IMR-90 (cell line): ENCODE measurements around the gene ORC5. TPM values are rescaled to one million over a fixed set of nuclear protein-coding genes. Genes with fewer than 3 reads are reported as not detected.

Experiments used
- ATAC-seq: fragments of 200-7000 bp; cut with Tn5 transposase; 2 replicates; pipeline ENCODE4 v1.9.1; 2020; ENCODE audit warnings: low read depth, mild to moderate bottlenecking, moderate library complexity
- BruUV-seq: library from RNA; stranded (reverse); fragments of 400-500 nt; replicated peaks from 2 replicates; lab custom pipeline; 2021; lab: Mats Ljungman, UMichigan
- CTCF ChIA-PET: fragments of 300-600 bp; formaldehyde crosslinking; extraction: SDS; loops from one replicate; lab custom pipeline; 2021; ENCODE audit warnings: antibody characterized with exemption; lab: Yijun Ruan, JAX
- POLR2A ChIA-PET: fragments of 300-600 bp; sonication (Branson Sonifier 250); formaldehyde crosslinking; loops from one replicate; lab custom pipeline; 2022; ENCODE audit warnings: antibody characterized with exemption; ENCODE audit not compliant: unreplicated experiment; lab: Charles Lee
- DNase-seq: peaks from one replicate; pipeline ENCODE4 v3.0.0; 2013
- H2AFZ ChIP-seq: replicated peaks from 2 replicates; pipeline ENCODE3; 2013; ENCODE audit warnings: low read length, mild to moderate bottlenecking; ENCODE audit not compliant: poor library complexity
- H2AK5ac ChIP-seq: 2 replicates; pipeline ENCODE4 v1.6.1; 2013; ENCODE audit warnings: low read depth, low read length, inconsistent platforms
- H2AK9ac ChIP-seq: replicated peaks from 2 replicates; pipeline ENCODE3; 2013; ENCODE audit warnings: mild to moderate bottlenecking, low read depth, low read length, moderate library complexity; ENCODE audit not compliant: poor library complexity
- H2BK120ac ChIP-seq: 2 replicates; pipeline ENCODE4 v1.6.1; 2013; ENCODE audit warnings: low read depth, low read length, inconsistent platforms
- H2BK15ac ChIP-seq: 3 replicates; pipeline ENCODE4 v1.6.1; 2013; ENCODE audit warnings: low read depth, low read length, inconsistent platforms
- H2BK20ac ChIP-seq: 2 replicates; pipeline ENCODE4 v1.6.1; 2013; ENCODE audit warnings: low read depth, mild to moderate bottlenecking, inconsistent platforms, low read length, moderate library complexity
- H2BK5ac ChIP-seq: 2 replicates; pipeline ENCODE4 v1.6.1; 2013; ENCODE audit warnings: mild to moderate bottlenecking, low read depth, low read length, inconsistent platforms; ENCODE audit not compliant: poor library complexity, severe bottlenecking
- H3K14ac ChIP-seq: replicated peaks from 2 replicates; pipeline ENCODE4 v1.6.1; 2013; ENCODE audit warnings: low read depth, low read length, inconsistent platforms
- H3K18ac ChIP-seq: 2 replicates; pipeline ENCODE4 v1.6.1; 2013; ENCODE audit warnings: low read depth, low read length, control low read depth
- H3K23ac ChIP-seq: 2 replicates; pipeline ENCODE4 v1.6.1; 2013; ENCODE audit warnings: low read depth, low read length, inconsistent platforms
- H3K27ac ChIP-seq: 2 replicates; pipeline ENCODE4 v1.5.1; 2013; ENCODE audit warnings: mild to moderate bottlenecking, control low read depth, low read length; ENCODE audit not compliant: insufficient read depth
- H3K27me3 ChIP-seq: 2 replicates; pipeline ENCODE4 v1.6.1; 2013; ENCODE audit warnings: low read length; ENCODE audit not compliant: control insufficient read depth, insufficient read depth
- H3K36me3 ChIP-seq: 2 replicates; pipeline ENCODE4 v1.6.1; 2013; ENCODE audit warnings: low read length, mixed read lengths; ENCODE audit not compliant: control insufficient read depth, insufficient read depth
- H3K4ac ChIP-seq: 2 replicates; pipeline ENCODE4 v1.6.1; 2013; ENCODE audit warnings: low read depth, low read length, inconsistent platforms
- H3K4me1 ChIP-seq: 2 replicates; pipeline ENCODE4 v1.6.1; 2013; ENCODE audit warnings: low read length, mixed read lengths; ENCODE audit not compliant: control insufficient read depth, insufficient read depth
- H3K4me2 ChIP-seq: 2 replicates; pipeline ENCODE4 v1.6.1; 2013; ENCODE audit warnings: low read depth, mild to moderate bottlenecking, control low read depth, low read length, moderate library complexity
- H3K4me3 ChIP-seq: 2 replicates; pipeline ENCODE4 v1.5.1; 2013; ENCODE audit warnings: low read depth, mild to moderate bottlenecking, control low read depth, low read length, moderate library complexity; ENCODE audit not compliant: insufficient read depth
- H3K56ac ChIP-seq: 2 replicates; pipeline ENCODE4 v1.6.1; 2013; ENCODE audit warnings: low read length, inconsistent platforms; ENCODE audit not compliant: insufficient read depth; ENCODE audit errors: extremely low read depth
- H3K79me1 ChIP-seq, 2 experiments: 2 replicates each; pipeline ENCODE4 v1.6.1; 2013; ENCODE audit warnings: low read length in 2 of 2, inconsistent platforms in 1 of 2, low read depth in 1 of 2
- H3K9ac ChIP-seq: 2 replicates; pipeline ENCODE4 v1.6.1; 2013; ENCODE audit warnings: low read depth, low read length, control low read depth
- H3K9me1 ChIP-seq: 2 replicates; pipeline ENCODE4 v1.6.1; 2013; ENCODE audit warnings: low read length, inconsistent platforms; ENCODE audit not compliant: insufficient read depth
- H3K9me3 ChIP-seq: 2 replicates; pipeline ENCODE4 v1.6.1; 2013; ENCODE audit warnings: low read length; ENCODE audit not compliant: control insufficient read depth, insufficient read depth
- H4K20me1 ChIP-seq: 2 replicates; pipeline ENCODE4 v1.6.1; 2013; ENCODE audit warnings: low read length, inconsistent platforms; ENCODE audit not compliant: insufficient read depth
- H4K5ac ChIP-seq: 2 replicates; pipeline ENCODE4 v1.6.1; 2013; ENCODE audit warnings: mild to moderate bottlenecking, low read depth, low read length, control low read depth
- H4K8ac ChIP-seq, 2 experiments: 2 replicates each; pipeline ENCODE4 v1.6.1; 2013; ENCODE audit warnings: low read depth in 2 of 2, low read length in 2 of 2, control low read depth in 1 of 2, inconsistent platforms in 1 of 2
- H4K91ac ChIP-seq: 2 replicates; pipeline ENCODE4 v1.6.1; 2013; ENCODE audit warnings: low read depth, low read length, inconsistent platforms; ENCODE audit not compliant: insufficient read depth
- MAFK ChIP-seq: IDR thresholded peaks from 2 replicates; pipeline ENCODE4 v1.6.1; 2012; ENCODE audit warnings: low read depth, low read length, improper control_type of control experiment
- MAZ ChIP-seq: IDR thresholded peaks from 2 replicates; pipeline ENCODE4 v1.6.1; 2012; ENCODE audit warnings: low read depth, mild to moderate bottlenecking, low read length, improper control_type of control experiment, moderate library complexity, borderline replicate concordance
- RFX5 ChIP-seq: IDR thresholded peaks from 2 replicates; pipeline ENCODE4 v1.8.0; 2012; ENCODE audit warnings: low read depth, mild to moderate bottlenecking, low read length, moderate library complexity
- USF2 ChIP-seq: fragments of 150-350 bp; IDR thresholded peaks from 2 replicates; pipeline ENCODE4 v1.6.1; 2017; ENCODE audit warnings: mild to moderate bottlenecking, antibody characterized with exemption, low read length, low read depth
- WGBS, 2 experiments: methylation state at CpG; one replicate each; pipeline versions ENCODE4 v1.1.5 to v1.1.7; 2013; ENCODE audit warnings: missing lambda C conversion rate in 2 of 2; ENCODE audit not compliant: insufficient read length in 1 of 2; ENCODE audit errors: extremely low coverage in 2 of 2; 5-methylcytosine and 5-hydroxymethylcytosine counted together
- dilution Hi-C: fragments of 300-500 bp; cut with HindIII; formaldehyde crosslinking; loops from one replicate; pipeline ENCODE4 v1.14.3; 2018; ENCODE audit warnings: low sequenced_read_pairs; ENCODE audit not compliant: unreplicated experiment
- in situ Hi-C: fragments of 300-500 bp; cut with MboI; formaldehyde crosslinking; loops from 3 replicates; pipeline ENCODE4 v1.14.3; 2019; ENCODE audit warnings: low sequenced_read_pairs, inconsistent platforms, mixed read lengths
- intact Hi-C: fragments of 100-400 bp; cut with micrococcal nuclease; formaldehyde crosslinking; loops from 2 replicates; pipeline ENCODE4 v1.10.0; 2022
- polyA plus RNA-seq, 3 experiments: library from polyadenylated mRNA; depleted of rRNA; stranded (reverse); fragments of >200 nt; gene quantifications; 2 replicates each; pipeline ENCODE4 v1.2.3, GENCODE V29; 2012; ENCODE audit warnings: low replicate concordance in 1 of 3
- total RNA-seq: library from RNA; depleted of rRNA; stranded (reverse); fragments of >200 nt; gene quantifications from 2 replicates; pipeline ENCODE4 v1.2.3, GENCODE V29; 2012

The ORC5 gene
- total and polyA plus RNA-seq, 2 of the 4 experiments (the other 2 are of a cell fraction), result 7.9 to 18.8 TPM

- POLR2A ChIA-PET, result no interaction called here
- no TSS peak for BruUV-seq
- in situ Hi-C loops, result no loop called here
These were observed 71.3 kb downstream of the ORC5 start for GRCh38 chr7:104136561-104136960.

More at GRCh38 chr7:104136561-104136960, 71.3 kb downstream of the ORC5 start:
- ATAC-seq, result no peak
- Histone ChIP-seq H3K27me3 (no peaks in the 10 kb centered on the region), H3K14ac (no peak overlapping the region), H3K4me3 (no peak overlapping the region), H2AFZ (no peak overlapping the region), H2BK15ac (no peak overlapping the region), H3K56ac (no peak overlapping the region), H4K8ac (no peak overlapping the region), H2AK9ac (no peak overlapping the region), H3K36me3 (peaks cover 2% of the 10 kb centered on the region), H3K4ac (no peak overlapping the region), H2BK20ac (no peak overlapping the region), H3K9ac (no peak overlapping the region), H2BK120ac (no peak overlapping the region), H2BK5ac (no peak overlapping the region), H3K79me1 (peaks cover 5 to 9% of the 10 kb centered on the region in 2 experiments; a peak in 3 of 4 replicates), H3K4me2 (no peak overlapping the region), H3K4me1 (peaks cover 5% of the 10 kb centered on the region; the same call in 1 of the 2 replicates), H4K91ac (no peak overlapping the region), H3K23ac (no peak overlapping the region), H2AK5ac (no peak overlapping the region), H4K5ac (no peak overlapping the region), H3K9me3 (no peaks in the 10 kb centered on the region), H4K20me1 (no peaks in the 10 kb centered on the region), H3K9me1 (peaks cover 13% of the 10 kb centered on the region), H3K27ac (no peak overlapping the region), H3K18ac (no peak overlapping the region)
- dilution Hi-C loops, result no loop called here
- TF ChIP-seq RFX5 (no peak), MAFK (no peak), MAZ (no peak), USF2 (no peak)
- intact Hi-C loops, result no loop called here
- CTCF ChIA-PET, result no interaction called here
- WGBS, 2 experiments, result no CpG with 5 or more reads among the region's 2 CpGs
- DNase-seq, result no peak
